ENCODE data around the gene ACKR2.

DNA sequence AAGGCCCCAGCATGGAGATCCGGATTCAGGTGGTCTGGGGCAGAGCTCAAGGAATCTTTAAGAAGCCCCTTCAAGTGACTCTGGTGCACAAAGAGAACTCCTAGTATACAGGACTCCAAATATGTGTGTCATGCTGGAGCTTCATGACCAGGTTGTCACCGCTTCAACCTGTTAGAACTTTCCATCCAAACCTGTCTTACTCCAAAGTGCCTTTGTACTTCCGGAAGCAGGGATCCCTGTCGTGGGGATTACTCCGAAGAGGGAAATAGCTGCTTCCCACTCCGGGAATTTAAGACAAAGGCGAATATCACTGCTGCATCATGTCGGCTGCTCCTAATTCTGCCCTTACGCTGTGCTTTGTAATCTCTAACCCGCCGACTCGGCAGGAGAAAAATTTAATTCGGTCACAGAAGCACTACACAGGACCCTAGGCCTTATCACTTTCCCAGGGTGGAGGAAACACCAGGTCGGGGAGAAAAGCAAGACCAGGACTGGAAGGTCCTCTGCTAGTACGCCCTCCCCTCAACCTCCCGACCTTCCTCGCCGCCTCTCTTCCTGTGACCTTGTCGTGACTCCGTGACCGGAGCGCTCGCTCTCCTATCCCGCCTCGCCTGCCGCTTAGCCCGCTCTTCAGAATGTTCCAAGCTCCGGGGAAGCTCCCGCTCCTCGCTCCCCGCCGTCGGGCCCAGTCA, 5.7 kb upstream of the ACKR2 start:
- TF ChIP-seq, protein P1, sequence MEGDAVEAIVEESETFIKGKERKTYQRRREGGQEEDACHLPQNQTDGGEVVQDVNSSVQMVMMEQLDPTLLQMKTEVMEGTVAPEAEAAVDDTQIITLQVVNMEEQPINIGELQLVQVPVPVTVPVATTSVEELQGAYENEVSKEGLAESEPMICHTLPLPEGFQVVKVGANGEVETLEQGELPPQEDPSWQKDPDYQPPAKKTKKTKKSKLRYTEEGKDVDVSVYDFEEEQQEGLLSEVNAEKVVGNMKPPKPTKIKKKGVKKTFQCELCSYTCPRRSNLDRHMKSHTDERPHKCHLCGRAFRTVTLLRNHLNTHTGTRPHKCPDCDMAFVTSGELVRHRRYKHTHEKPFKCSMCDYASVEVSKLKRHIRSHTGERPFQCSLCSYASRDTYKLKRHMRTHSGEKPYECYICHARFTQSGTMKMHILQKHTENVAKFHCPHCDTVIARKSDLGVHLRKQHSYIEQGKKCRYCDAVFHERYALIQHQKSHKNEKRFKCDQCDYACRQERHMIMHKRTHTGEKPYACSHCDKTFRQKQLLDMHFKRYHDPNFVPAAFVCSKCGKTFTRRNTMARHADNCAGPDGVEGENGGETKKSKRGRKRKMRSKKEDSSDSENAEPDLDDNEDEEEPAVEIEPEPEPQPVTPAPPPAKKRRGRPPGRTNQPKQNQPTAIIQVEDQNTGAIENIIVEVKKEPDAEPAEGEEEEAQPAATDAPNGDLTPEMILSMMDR (IDR thresholded peaks at IDR 0.05): no peak
- TF ChIP-seq POLR2A (IDR thresholded peaks at IDR 0.05): no peak

Data from testis (tissue), 2 donors.